ENCODE measurements around the gene RGL3.
"Not testable (repeated sequence)": the region's sequence is repeated elsewhere in the genome, so short reads cannot be mapped to it uniquely, and the experiment has no call there.

RGL3 gene

GRCh38 chr19:11458236-11458900 lies 39.3 kb upstream of the RGL3 start:
- Histone ChIP-seq H3K9ac (no peak overlapping the region), H3K36me3 (no peaks in the 10 kb centered on the region), H4K20me1 (no peaks in the 10 kb centered on the region; a peak in 2 of 22 replicates), H3K4me3 (no peak overlapping the region), H3K27ac (no peak overlapping the region), H3K27me3 (no peaks in the 10 kb centered on the region), H3K9me3 (replicated peaks in 1 of 11) (no peaks in the 10 kb centered on the region), H3K4me1 (peaks cover 0 to 5% (median 0%) of the 10 kb centered on the region in 10 experiments; a peak in 3 of 20 replicates), H3K4me2 (no peak overlapping the region)
- TF ChIP-seq Cebpa-rat (IDR thresholded peaks at IDR 0.05), result no peak

GRCh38 chr19:11457831-11458230 lies 38.7 kb upstream of the RGL3 start:
- Histone ChIP-seq H3K27ac (no peak overlapping the region), H4K20me1 (peaks cover 0 to 2% (median 0%) of the 10 kb centered on the region in 11 experiments; a peak in 2 of 22 replicates), H3K4me3 (no peak overlapping the region), H3K36me3 (no peaks in the 10 kb centered on the region), H3K9me3 (replicated peaks in 1 of 11) (no peaks in the 10 kb centered on the region), H3K4me2 (no peak overlapping the region), H3K27me3 (no peaks in the 10 kb centered on the region), H3K4me1 (no peaks in the 10 kb centered on the region; a peak in 1 of 20 replicates), H3K9ac (no peak overlapping the region)
- TF ChIP-seq Cebpa-rat (IDR thresholded peaks at IDR 0.05), result no peak

DNA sequence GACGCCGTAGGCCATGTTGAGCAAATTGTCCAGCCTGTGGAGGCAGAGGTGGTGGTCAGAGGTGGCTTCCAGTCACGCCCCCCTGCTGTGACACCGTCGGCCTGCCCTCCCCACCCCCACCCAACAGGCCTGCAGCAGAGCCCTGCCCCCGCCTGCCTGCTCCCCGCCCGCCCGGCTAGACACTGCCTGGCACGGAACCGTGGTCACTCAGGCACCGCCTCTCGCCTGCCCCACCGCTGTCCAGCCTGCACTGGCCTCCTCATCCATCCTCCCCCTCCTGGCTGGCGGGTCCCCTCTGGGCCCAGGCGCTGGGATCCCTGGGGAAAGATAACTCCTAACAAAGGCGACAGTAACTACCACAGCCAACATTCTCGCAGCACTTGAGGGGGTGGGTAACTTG lies 38.0 kb upstream of the RGL3 start:
- peaks cover 0 to 5% (median 0%) of the 10 kb centered on the region in 11 experiments; a peak in 2 of 22 replicates for H4K20me1 ChIP-seq
- no peaks in the 10 kb centered on the region for H3K36me3 ChIP-seq
- no peak overlapping the region for H3K4me2 ChIP-seq
- H3K27ac ChIP-seq, result no peak overlapping the region
- no peak for TF ChIP-seq Cebpa-rat (IDR thresholded peaks at IDR 0.05)
- no peaks in the 10 kb centered on the region for H3K9me3 ChIP-seq (replicated peaks in 1 of 11)
- no peak overlapping the region for H3K9ac ChIP-seq
- peaks cover 0 to 1% (median 0%) of the 10 kb centered on the region in 10 experiments; a peak in 5 of 20 replicates for H3K4me1 ChIP-seq
- no peaks in the 10 kb centered on the region for H3K27me3 ChIP-seq
- no peak overlapping the region for H3K4me3 ChIP-seq

- no peaks in the 10 kb centered on the region for H3K27me3 ChIP-seq
- H3K4me1 ChIP-seq, result peaks cover 0 to 6% (median 0%) of the 10 kb centered on the region in 10 experiments; a peak in 5 of 20 replicates
- no peak overlapping the region for H3K9ac ChIP-seq
- H4K20me1 ChIP-seq, result peaks cover 0 to 5% (median 0%) of the 10 kb centered on the region in 11 experiments; a peak in 2 of 22 replicates
- no peaks in the 10 kb centered on the region for H3K9me3 ChIP-seq (replicated peaks in 1 of 11)
- no peaks in the 10 kb centered on the region for H3K36me3 ChIP-seq
- H3K4me2 ChIP-seq, result no peak overlapping the region
- H3K4me3 ChIP-seq, result no peak overlapping the region
- no peak for TF ChIP-seq Cebpa-rat (IDR thresholded peaks at IDR 0.05)
- H3K27ac ChIP-seq, result no peak overlapping the region
Observed at GRCh38 chr19:11456659-11457058, 37.5 kb upstream of the RGL3 start.

DNA sequence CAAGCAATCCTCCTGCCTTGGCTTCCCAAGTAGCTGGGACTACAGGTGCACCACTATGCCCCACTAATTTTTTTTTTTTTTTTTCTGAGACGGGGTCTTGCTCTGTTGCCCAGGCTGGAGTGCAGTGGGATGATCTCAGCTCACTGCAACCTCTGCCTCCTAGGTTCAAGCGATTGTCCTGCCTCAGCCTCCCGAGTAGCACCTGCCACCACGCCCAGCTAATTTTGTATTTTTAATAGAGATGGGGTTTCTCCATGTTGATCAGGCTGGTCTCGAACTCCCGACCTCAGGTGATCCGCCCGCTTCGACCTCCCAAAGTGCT lies 36.1 kb upstream of the RGL3 start:
- H3K36me3 ChIP-seq; H3K27ac ChIP-seq; H3K4me2 ChIP-seq; H4K20me1 ChIP-seq; H3K27me3 ChIP-seq; H3K9me3 ChIP-seq (replicated peaks in 1 of 11); H3K4me3 ChIP-seq; H3K9ac ChIP-seq: not testable (repeated sequence)
- H3K4me1 ChIP-seq, result peaks cover 0 to 10% (median 0%) of the 10 kb centered on the region in 10 experiments; a peak in 6 of 20 replicates

DNA sequence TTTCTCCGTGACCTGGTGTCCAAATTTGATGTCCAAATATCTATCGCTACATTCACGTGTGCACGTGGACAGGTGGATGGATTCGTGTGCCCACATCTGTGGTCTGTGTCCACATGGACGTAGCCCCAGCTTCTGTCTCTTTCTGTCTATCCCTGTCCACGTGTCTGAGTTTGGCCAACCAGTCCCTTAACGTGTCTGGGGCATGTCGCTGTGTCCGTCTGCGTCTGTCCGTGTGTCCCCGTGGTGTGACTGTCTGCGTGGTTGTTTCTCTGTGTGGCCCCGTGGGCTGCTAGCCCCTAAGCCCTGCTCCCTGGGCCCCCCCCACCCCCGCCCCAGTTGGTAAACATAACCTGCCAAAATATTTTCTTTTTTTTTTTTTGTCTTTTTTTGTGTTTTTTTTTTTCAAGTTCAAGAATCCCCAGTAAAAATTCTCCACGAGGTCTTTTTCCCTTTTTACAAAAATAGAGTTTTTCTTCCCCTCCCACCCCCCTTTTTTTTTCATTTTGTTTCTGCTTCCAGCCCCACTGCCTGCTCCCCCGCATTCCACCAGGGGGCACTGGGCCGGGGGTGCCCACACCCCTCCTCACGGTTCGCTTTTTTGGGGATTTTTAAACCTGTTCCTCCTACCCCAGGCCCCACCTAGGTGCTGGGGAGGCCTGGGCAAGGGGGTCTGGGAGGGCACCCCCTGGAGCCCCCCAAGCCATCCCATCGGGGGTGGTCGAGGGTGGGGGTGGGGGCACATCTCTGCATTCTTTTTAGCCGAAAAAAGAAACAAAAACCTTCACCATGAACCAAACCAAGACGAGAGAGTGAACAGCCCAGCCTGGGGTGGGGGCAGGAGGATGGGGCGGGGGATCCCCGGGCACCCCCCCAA lies 34.6 kb upstream of the RGL3 start:
- Histone ChIP-seq H3K36me3 (peaks cover 20 to 24% (median 24%) of the 10 kb centered on the region in 11 experiments), H3K27me3 (no peaks in the 10 kb centered on the region), H3K9ac (no peak overlapping the region), H3K27ac (no peak overlapping the region), H3K9me3 (replicated peaks in 1 of 11) (no peaks in the 10 kb centered on the region), H4K20me1 (peaks cover 0 to 23% (median 0%) of the 10 kb centered on the region in 11 experiments; a peak in 4 of 22 replicates), H3K4me2 (no peak overlapping the region), H3K4me1 (peaks cover 0 to 10% (median 0%) of the 10 kb centered on the region in 10 experiments; a peak in 6 of 20 replicates), H3K4me3 (no peak overlapping the region)
- no peak for TF ChIP-seq Cebpa-rat (IDR thresholded peaks at IDR 0.05)

- peaks cover 0 to 33% (median 0%) of the 10 kb centered on the region in 11 experiments; a peak in 8 of 22 replicates for H4K20me1 ChIP-seq
- H3K9me3 ChIP-seq (replicated peaks in 1 of 11), result no peaks in the 10 kb centered on the region
- H3K36me3 ChIP-seq, result peaks cover 29 to 34% (median 33%) of the 10 kb centered on the region in 11 experiments
- H3K27me3 ChIP-seq, result no peaks in the 10 kb centered on the region
- no peak overlapping the region for H3K4me3 ChIP-seq
- peaks cover 0 to 10% (median 0%) of the 10 kb centered on the region in 10 experiments; a peak in 6 of 20 replicates for H3K4me1 ChIP-seq
- H3K9ac ChIP-seq, result no peak overlapping the region
- no peak overlapping the region for H3K27ac ChIP-seq
- TF ChIP-seq Cebpa-rat (IDR thresholded peaks at IDR 0.05), result no peak
- no peak overlapping the region for H3K4me2 ChIP-seq
Observed at GRCh38 chr19:11452620-11453310, 33.7 kb upstream of the RGL3 start.

- Histone ChIP-seq H3K27ac (no peak overlapping the region), H3K4me1 (peaks cover 0 to 10% (median 0%) of the 10 kb centered on the region in 10 experiments; a peak in 6 of 20 replicates), H3K9ac (0 out of 22 replicates have a peak overlapping the region, but pooled peaks of 1 of the 11 experiments have one; percentile 41), H3K36me3 (peaks cover 33 to 41% (median 40%) of the 10 kb centered on the region in 11 experiments), H3K9me3 (replicated peaks in 1 of 11) (no peaks in the 10 kb centered on the region), H3K27me3 (no peaks in the 10 kb centered on the region), H3K4me3 (no peak overlapping the region), H4K20me1 (peaks cover 0 to 38% (median 0%) of the 10 kb centered on the region in 11 experiments; a peak in 8 of 22 replicates), H3K4me2 (peak overlapping the region in 3 of 11 experiments; percentile 7 to 13 (median 10); a peak in 3 of 22 replicates)
- no peak for TF ChIP-seq Cebpa-rat (IDR thresholded peaks at IDR 0.05)
Observed at GRCh38 chr19:11451871-11452619, 32.9 kb upstream of the RGL3 start.
